ENCODE results near the gene CUTA.

GRCh38 chr6:33404884-33405283, 13.0 kb downstream of the CUTA start:
- TF ChIP-seq CTCF (IDR thresholded peaks at IDR 0.05) = no peak
- no peak for TF ChIP-seq POLR2A (IDR thresholded peaks at IDR 0.05)

All from right lobe of liver (tissue), 4 donors.